ENCODE measurements around the gene FGF6. TPM values are rescaled to one million over a fixed set of nuclear protein-coding genes. Genes with fewer than 3 reads are reported as not detected.
"Not testable (repeated sequence)": the region's sequence is repeated elsewhere in the genome, so short reads cannot be mapped to it uniquely, and the experiment has no call there.

Gene FGF6
- total and polyA plus RNA-seq, 7 donors, result not detected

DNA sequence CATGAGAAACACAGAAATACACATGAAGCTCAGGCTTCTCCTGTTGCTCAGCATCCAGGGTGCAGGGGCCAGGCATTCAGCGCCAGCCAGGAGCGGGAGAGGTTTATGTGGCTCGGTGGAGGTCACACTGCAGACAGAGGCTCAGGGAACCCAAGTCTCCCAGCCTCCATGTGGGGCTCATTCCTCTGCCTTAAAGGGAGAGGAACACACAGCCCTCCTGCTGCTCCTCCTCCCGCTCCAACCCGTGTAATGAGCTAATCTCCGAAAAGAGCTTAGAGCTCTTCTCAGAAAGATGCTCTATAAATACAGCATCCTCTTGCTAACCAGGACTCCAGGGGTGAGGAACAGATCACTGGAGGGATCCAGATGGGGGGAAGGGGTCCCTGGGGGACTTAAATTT lies 28.2 kb downstream of the FGF6 start:
- DNase-seq, result no peak
- TF ChIP-seq, protein P1, sequence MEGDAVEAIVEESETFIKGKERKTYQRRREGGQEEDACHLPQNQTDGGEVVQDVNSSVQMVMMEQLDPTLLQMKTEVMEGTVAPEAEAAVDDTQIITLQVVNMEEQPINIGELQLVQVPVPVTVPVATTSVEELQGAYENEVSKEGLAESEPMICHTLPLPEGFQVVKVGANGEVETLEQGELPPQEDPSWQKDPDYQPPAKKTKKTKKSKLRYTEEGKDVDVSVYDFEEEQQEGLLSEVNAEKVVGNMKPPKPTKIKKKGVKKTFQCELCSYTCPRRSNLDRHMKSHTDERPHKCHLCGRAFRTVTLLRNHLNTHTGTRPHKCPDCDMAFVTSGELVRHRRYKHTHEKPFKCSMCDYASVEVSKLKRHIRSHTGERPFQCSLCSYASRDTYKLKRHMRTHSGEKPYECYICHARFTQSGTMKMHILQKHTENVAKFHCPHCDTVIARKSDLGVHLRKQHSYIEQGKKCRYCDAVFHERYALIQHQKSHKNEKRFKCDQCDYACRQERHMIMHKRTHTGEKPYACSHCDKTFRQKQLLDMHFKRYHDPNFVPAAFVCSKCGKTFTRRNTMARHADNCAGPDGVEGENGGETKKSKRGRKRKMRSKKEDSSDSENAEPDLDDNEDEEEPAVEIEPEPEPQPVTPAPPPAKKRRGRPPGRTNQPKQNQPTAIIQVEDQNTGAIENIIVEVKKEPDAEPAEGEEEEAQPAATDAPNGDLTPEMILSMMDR (IDR thresholded peaks at IDR 0.05), result no peak
- TF ChIP-seq POLR2AphosphoS5 (IDR thresholded peaks at IDR 0.05) (peak in 3 of 4 donors; percentile 35 to 40 (median 39)), POLR2A (IDR thresholded peaks at IDR 0.05) (peak; percentile 4 to 23), EP300 (IDR thresholded peaks at IDR 0.05) (no peak)
- H3K27ac ChIP-seq, result peak overlapping the region; percentile 79 to 92 (median 89)
- H3K36me3 ChIP-seq, result no peaks in the 10 kb centered on the region
- no peaks in the 10 kb centered on the region for H3K27me3 ChIP-seq
- H3K9me3 ChIP-seq, result no peaks in the 10 kb centered on the region
- intact Hi-C loops (cut with DNase I), result loop anchor here (5.0 kb wide), 3 partner anchors 65 to 120 kb away; partner anchors contain the start of gene RAD51AP1
- H3K4me3 ChIP-seq, result peak overlapping the region in 3 of 4 donors; percentile 14 to 21 (median 19)
- peaks cover 0 to 38% (median 30%) of the 10 kb centered on the region in 4 donors for H3K4me1 ChIP-seq
- 73 to 80% methylated on average over 6 of the region's 6 CpGs for WGBS, 2 donors

DNA sequence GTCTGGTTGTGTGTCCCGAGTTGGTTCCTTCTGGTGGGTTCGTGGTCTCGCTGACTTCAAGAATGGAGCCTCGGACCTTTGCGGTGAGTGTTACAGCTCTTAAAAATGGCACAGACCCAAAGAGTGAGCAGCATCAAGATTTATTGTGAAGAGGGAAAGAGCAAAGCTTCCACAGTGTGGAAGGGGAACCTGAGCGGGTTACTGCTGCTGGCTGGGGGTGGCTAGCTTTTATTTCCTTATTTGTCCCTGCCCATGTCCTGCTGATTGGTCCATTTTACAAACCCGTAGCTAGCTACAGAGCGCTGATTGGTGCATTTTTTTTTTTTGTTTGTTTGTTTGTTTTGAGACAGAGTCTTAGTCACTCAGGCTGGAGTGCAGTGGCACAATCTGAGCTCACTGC lies 29.3 kb downstream of the FGF6 start:
- 82 to 92% methylated on average over 8 of the region's 8 CpGs for WGBS, 2 donors
- H3K27ac ChIP-seq, result peak overlapping the region in 3 of 4 donors; percentile 89 to 92 (median 89)
- no peak overlapping the region for H3K4me3 ChIP-seq
- TF ChIP-seq, protein P1 (IDR thresholded peaks at IDR 0.05), result no peak
- TF ChIP-seq EP300 (IDR thresholded peaks at IDR 0.05) (no peak), POLR2AphosphoS5 (IDR thresholded peaks at IDR 0.05) (no peak), POLR2A (IDR thresholded peaks at IDR 0.05) (no peak)
- no peaks in the 10 kb centered on the region for H3K9me3 ChIP-seq
- H3K36me3 ChIP-seq, result no peaks in the 10 kb centered on the region
- DNase-seq, result no peak
- no peaks in the 10 kb centered on the region for H3K27me3 ChIP-seq
- intact Hi-C loops (cut with DNase I), result loop anchor here (5.0 kb wide), 3 partner anchors 64 to 121 kb away; partner anchors contain the start of gene RAD51AP1
- peaks cover 0 to 38% (median 30%) of the 10 kb centered on the region in 4 donors for H3K4me1 ChIP-seq

DNA sequence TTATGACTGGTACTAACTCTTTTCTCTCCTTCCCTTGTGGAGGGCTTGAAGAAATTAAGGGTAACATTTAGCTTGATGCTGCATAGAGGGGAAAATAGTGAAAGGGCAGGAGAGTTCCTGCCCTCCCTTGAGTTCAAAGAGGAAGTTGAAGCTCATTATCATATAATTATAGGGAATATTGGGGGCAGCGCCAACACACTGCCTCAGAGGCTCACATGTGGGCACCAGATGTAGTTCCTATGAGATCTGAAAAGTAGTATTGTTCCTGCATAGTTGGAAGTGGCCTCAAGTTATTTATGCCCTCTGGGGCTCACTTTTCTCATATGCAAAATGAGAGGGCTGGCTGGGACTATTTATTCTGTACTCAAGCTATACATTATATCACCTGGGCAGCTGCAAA lies 33.1 kb downstream of the FGF6 start:
- Histone ChIP-seq H3K4me3 (no peak overlapping the region), H3K27ac (no peak overlapping the region), H3K4me1 (peaks cover 0 to 21% (median 17%) of the 10 kb centered on the region in 4 donors), H3K36me3 (no peaks in the 10 kb centered on the region), H3K27me3 (no peaks in the 10 kb centered on the region), H3K9me3 (no peaks in the 10 kb centered on the region)
- intact Hi-C loops (cut with DNase I), result no loop called here
- WGBS, 2 donors, result 75 to 84% methylated on average over 1 of the region's 1 CpG
- no peak for DNase-seq
- TF ChIP-seq, protein P1 (IDR thresholded peaks at IDR 0.05), result no peak
- no peak for TF ChIP-seq POLR2A (IDR thresholded peaks at IDR 0.05)
- no peak for TF ChIP-seq EP300 (IDR thresholded peaks at IDR 0.05)
- TF ChIP-seq POLR2AphosphoS5 (IDR thresholded peaks at IDR 0.05), result no peak

DNA sequence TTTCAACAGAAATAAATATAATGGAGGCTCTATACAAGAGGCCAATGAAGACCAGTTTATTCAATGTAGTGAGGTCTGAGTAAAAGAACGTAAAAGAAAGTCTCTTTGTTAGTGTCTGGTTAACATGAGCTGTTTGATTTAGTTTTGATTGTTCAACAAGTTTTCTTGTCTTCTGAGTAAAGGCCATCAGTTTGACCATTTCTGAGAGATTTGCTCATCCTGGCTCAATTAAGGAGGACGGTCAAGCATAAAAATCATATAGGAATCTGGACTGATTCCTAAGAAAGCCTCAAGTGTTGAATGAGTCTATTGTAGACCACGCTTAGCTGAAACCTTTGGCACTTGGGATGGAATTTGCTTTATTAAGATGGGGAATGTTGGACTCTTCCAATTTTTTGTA lies 33.6 kb downstream of the FGF6 start:
- Histone ChIP-seq H3K9me3 (no peaks in the 10 kb centered on the region), H3K4me3 (no peak overlapping the region), H3K27ac (no peak overlapping the region), H3K4me1 (peaks cover 0 to 18% (median 13%) of the 10 kb centered on the region in 4 donors), H3K27me3 (no peaks in the 10 kb centered on the region), H3K36me3 (no peaks in the 10 kb centered on the region)
- 88 to 90% methylated on average over 3 of the region's 3 CpGs for WGBS, 2 donors
- intact Hi-C loops (cut with DNase I), result no loop called here
- no peak for DNase-seq
- no peak for TF ChIP-seq EP300 (IDR thresholded peaks at IDR 0.05)
- no peak for TF ChIP-seq POLR2AphosphoS5 (IDR thresholded peaks at IDR 0.05)
- no peak for TF ChIP-seq POLR2A (IDR thresholded peaks at IDR 0.05)
- TF ChIP-seq, protein P1 (IDR thresholded peaks at IDR 0.05), result no peak

DNA sequence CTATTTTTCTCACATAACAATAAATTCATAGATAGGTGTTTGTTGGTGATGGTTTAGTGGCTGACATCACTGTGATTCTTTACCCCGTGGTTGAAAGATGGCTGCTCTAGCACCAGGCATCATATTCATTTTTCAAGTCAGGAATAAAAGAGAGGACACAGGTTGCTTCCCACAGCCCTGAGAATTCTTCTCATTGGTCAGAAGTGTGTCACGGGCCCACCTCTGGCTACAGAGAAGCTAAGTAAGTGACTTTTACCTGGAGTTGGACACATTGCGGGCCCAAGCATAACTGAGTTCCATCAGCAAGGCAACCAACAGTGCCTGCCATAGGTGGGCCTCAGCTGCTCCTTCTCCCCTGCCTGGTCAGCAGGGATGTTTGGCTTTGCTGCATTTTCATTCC lies 38.5 kb downstream of the FGF6 start:
- Histone ChIP-seq H3K9me3 (no peaks in the 10 kb centered on the region), H3K4me3 (no peak overlapping the region), H3K4me1 (no peaks in the 10 kb centered on the region), H3K36me3 (no peaks in the 10 kb centered on the region), H3K27me3 (no peaks in the 10 kb centered on the region), H3K27ac (no peak overlapping the region)
- 91 to 94% methylated on average over 3 of the region's 3 CpGs for WGBS, 2 donors
- no peak for DNase-seq
- TF ChIP-seq, protein P1 (IDR thresholded peaks at IDR 0.05), result no peak
- intact Hi-C loops (cut with DNase I), result no loop called here

DNA sequence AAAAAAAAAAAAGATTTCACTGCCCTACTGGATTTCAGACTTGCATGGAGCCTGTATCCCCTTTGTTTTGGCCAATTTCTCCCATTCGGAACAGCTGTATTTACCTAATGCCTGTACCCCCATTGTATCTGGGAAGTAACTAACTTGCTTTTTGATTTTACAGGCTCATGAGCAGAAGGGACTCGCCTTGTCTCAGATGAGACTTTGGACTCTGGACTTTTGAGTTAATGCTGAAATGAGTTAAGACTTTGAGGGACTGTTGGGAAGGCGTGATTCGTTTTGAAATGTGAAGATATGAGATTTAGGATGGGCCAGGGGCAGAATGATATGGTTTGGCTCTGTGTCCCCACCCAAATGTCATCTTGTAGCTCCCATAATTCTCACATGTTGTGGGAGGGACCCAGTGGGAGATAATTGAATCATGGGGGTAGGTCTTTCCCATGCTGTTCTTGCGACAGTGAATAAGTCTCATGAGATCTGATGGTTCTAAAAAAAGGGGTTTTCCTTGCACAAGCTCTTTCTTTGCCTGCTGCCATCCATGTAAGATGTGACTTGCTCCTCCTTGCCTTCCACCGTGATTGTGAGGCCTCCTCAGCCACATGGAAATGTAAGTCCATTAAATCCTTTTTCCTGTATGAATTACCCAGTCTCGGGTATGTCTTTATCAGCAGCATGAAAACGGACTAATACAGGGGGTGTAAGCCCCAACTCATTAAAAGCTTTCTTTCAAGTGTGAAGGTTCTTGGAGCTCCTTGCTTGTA lies 40.6 kb downstream of the FGF6 start:
- H3K36me3 ChIP-seq; H3K27me3 ChIP-seq; H3K9me3 ChIP-seq; DNase-seq; H3K27ac ChIP-seq; intact Hi-C loops (cut with DNase I); H3K4me3 ChIP-seq; H3K4me1 ChIP-seq: not testable (repeated sequence)
- WGBS, 2 donors, result 57 to 83% methylated on average over 8 of the region's 8 CpGs

All from sigmoid colon (tissue), 7 donors.